Measurements from ENCODE around the gene TTF2. TPM values are rescaled to one million over a fixed set of nuclear protein-coding genes. Genes with fewer than 3 reads are reported as not detected.

The TTF2 gene
- total RNA-seq, 2 donors from 2014 or later, result 11.2 to 11.6 TPM

DNA sequence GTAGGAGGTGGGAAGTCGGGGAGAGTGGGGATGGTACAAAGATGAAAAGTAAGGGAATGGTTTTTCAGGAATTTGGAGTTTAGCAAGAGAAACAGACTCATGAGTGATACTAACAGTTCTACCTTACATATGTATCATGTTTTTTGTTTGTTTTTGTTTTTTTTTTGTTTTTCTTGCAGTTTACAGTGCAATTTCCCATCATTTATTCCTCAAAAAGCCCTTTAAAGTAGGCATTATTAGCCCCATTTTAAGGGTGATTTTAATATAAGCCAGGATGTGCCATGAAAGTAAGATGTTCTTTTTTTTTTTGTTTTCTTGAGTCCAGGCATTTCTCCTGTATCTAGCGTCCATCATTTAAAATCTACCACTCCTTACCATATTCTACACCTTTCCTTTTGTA is 75.2 kb downstream of the TTF2 start:
- no peak for DNase-seq (ENCODE audit: low spot score)
- no peaks in the 10 kb centered on the region for H3K9me3 ChIP-seq
- H3K4me3 ChIP-seq, result no peak overlapping the region
- H3K27ac ChIP-seq, result no peak overlapping the region
- no peaks in the 10 kb centered on the region for H3K36me3 ChIP-seq
- no peaks in the 10 kb centered on the region for H3K27me3 ChIP-seq (replicated peaks; ENCODE audit: insufficient read depth)
- 84% methylated on average over 2 of the region's 2 CpGs for WGBS
- H3K4me1 ChIP-seq (replicated peaks), result no peaks in the 10 kb centered on the region
- intact Hi-C loops (cut with DNase I), result loop anchor here (10.0 kb wide), 1 partner anchor 411 kb away; no protein-coding TSS in a partner anchor
- TF ChIP-seq POLR2AphosphoS5 (IDR thresholded peaks at IDR 0.05) (no peak), POLR2A (IDR thresholded peaks at IDR 0.05) (no peak)
- TF ChIP-seq, protein P1, sequence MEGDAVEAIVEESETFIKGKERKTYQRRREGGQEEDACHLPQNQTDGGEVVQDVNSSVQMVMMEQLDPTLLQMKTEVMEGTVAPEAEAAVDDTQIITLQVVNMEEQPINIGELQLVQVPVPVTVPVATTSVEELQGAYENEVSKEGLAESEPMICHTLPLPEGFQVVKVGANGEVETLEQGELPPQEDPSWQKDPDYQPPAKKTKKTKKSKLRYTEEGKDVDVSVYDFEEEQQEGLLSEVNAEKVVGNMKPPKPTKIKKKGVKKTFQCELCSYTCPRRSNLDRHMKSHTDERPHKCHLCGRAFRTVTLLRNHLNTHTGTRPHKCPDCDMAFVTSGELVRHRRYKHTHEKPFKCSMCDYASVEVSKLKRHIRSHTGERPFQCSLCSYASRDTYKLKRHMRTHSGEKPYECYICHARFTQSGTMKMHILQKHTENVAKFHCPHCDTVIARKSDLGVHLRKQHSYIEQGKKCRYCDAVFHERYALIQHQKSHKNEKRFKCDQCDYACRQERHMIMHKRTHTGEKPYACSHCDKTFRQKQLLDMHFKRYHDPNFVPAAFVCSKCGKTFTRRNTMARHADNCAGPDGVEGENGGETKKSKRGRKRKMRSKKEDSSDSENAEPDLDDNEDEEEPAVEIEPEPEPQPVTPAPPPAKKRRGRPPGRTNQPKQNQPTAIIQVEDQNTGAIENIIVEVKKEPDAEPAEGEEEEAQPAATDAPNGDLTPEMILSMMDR (IDR thresholded peaks at IDR 0.05), result no peak

DNA sequence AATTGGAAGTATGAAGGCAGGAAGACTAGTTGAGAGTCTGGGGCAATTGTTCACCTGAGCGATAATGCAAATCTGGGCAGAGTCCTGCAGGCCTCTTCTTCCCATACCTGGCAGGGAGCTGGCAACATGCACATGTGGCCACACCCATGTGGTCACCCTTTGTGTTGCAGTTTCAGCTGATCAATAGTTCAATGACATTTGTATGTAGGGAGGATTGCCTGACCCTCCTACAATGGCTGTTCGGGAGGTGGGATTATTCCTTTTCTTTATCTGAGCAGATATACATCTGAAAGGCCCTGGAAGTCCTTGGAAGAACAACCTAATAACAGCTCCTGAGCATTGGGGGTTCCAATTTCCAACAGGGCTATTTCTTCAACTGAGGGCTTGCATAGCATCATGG is 76.6 kb downstream of the TTF2 start:
- TF ChIP-seq POLR2A (IDR thresholded peaks at IDR 0.05), result no peak
- TF ChIP-seq, protein P1 (IDR thresholded peaks at IDR 0.05), result no peak
- TF ChIP-seq POLR2AphosphoS5 (IDR thresholded peaks at IDR 0.05), result no peak
- no peak overlapping the region for H3K27ac ChIP-seq
- DNase-seq (ENCODE audit: low spot score), result no peak
- intact Hi-C loops (cut with DNase I), result loop anchor here (10.0 kb wide), 1 partner anchor 412 kb away; no protein-coding TSS in a partner anchor
- H3K36me3 ChIP-seq, result no peaks in the 10 kb centered on the region
- H3K4me1 ChIP-seq (replicated peaks), result no peaks in the 10 kb centered on the region
- H3K9me3 ChIP-seq, result no peaks in the 10 kb centered on the region
- H3K27me3 ChIP-seq (replicated peaks; ENCODE audit: insufficient read depth), result no peaks in the 10 kb centered on the region
- no peak overlapping the region for H3K4me3 ChIP-seq
- 73% methylated on average over 2 of the region's 2 CpGs for WGBS

DNA sequence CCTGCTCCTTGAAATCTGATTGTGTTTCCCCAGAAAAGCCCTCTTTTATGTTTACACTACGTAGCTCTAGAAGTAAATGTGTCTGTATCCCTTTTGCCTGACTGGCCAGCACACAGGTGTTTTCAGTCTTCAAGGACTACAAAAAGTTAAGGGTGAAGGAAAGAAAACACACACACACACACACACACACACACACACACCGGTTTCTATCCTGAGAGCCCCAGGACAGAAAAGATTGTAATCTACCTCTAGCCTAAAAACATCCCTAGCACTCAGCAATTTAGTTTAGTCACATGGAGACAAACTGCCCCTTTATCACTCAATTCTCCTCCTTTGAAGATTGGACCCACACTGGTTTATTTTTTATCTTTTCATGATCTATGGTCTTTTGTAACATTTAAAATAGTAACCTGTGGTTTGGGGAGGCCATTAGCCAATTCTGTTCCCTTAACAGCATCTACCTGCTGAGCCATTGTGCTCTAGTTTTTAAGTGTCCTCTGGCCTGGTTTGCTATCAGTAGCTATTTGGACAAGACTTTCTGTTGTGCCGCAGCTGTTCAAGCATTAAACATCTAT is 77.2 kb downstream of the TTF2 start:
- Histone ChIP-seq H3K9me3 (no peaks in the 10 kb centered on the region), H3K4me1 (replicated peaks) (no peaks in the 10 kb centered on the region), H3K4me3 (no peak overlapping the region), H3K27me3 (replicated peaks; ENCODE audit: insufficient read depth) (no peaks in the 10 kb centered on the region), H3K36me3 (no peaks in the 10 kb centered on the region), H3K27ac (no peak overlapping the region)
- no peak for DNase-seq (ENCODE audit: low spot score)
- intact Hi-C loops (cut with DNase I), result loop anchor here (10.0 kb wide), 1 partner anchor 413 kb away; no protein-coding TSS in a partner anchor
- no peak for TF ChIP-seq POLR2A (IDR thresholded peaks at IDR 0.05)
- TF ChIP-seq, protein P1 (IDR thresholded peaks at IDR 0.05), result no peak
- TF ChIP-seq POLR2AphosphoS5 (IDR thresholded peaks at IDR 0.05), result no peak
- 62% methylated on average over 3 of the region's 3 CpGs for WGBS

DNA sequence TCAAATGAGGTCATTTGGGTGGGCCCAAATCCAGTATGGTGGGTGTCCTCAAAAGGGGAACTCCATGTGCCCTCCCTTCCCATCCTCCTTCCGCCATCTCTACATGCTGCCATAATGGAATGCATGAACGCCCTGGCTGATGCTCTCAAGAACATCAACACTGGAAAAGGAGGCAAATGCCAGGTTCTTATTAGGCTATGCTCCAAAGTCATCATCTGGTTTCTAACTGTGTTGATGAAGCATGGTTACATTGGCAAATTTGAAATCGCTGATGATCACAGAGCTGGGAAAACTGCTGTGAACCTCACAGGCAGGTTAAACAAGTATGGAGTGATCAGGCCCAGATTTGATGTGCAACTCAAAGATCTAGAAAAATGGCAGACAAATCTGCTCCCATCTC is 78.0 kb downstream of the TTF2 start:
- no peaks in the 10 kb centered on the region for H3K4me1 ChIP-seq (replicated peaks)
- intact Hi-C loops (cut with DNase I), result loop anchor here (10.0 kb wide), 1 partner anchor 413 kb away; no protein-coding TSS in a partner anchor
- H3K4me3 ChIP-seq, result no peak overlapping the region
- no peaks in the 10 kb centered on the region for H3K27me3 ChIP-seq (replicated peaks; ENCODE audit: insufficient read depth)
- no peaks in the 10 kb centered on the region for H3K36me3 ChIP-seq
- no peaks in the 10 kb centered on the region for H3K9me3 ChIP-seq
- TF ChIP-seq, protein P1 (IDR thresholded peaks at IDR 0.05), result no peak
- TF ChIP-seq POLR2A (IDR thresholded peaks at IDR 0.05), result no peak
- no peak for TF ChIP-seq POLR2AphosphoS5 (IDR thresholded peaks at IDR 0.05)
- 89% methylated on average over 3 of the region's 3 CpGs for WGBS
- no peak overlapping the region for H3K27ac ChIP-seq
- no peak for DNase-seq (ENCODE audit: low spot score)

DNA sequence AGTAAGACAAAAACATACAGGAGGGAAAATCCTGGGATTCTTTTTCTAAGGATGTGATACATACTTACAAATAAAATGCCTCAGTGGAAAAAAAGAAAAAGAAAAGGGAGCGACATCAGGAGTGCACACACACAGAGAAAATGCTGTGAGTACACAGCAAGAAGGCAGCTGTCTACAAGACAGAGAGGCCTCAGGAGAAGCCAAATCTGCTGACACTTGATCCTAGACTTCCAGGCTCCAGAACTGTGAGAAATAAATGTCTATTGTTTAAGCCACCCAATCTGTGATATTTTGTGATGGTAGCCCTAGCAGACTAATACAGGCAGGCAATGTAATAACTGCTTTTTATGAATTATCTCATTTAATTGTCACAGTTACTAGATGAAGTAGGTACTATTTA is 78.4 kb downstream of the TTF2 start:
- no peak overlapping the region for H3K27ac ChIP-seq
- 89% methylated on average over 1 of the region's 1 CpG for WGBS
- no peaks in the 10 kb centered on the region for H3K4me1 ChIP-seq (replicated peaks)
- H3K27me3 ChIP-seq (replicated peaks; ENCODE audit: insufficient read depth), result no peaks in the 10 kb centered on the region
- intact Hi-C loops (cut with DNase I), result loop anchor here (10.0 kb wide), 1 partner anchor 414 kb away; no protein-coding TSS in a partner anchor
- TF ChIP-seq POLR2AphosphoS5 (IDR thresholded peaks at IDR 0.05) (no peak), POLR2A (IDR thresholded peaks at IDR 0.05) (no peak)
- TF ChIP-seq, protein P1 (IDR thresholded peaks at IDR 0.05), result no peak
- no peaks in the 10 kb centered on the region for H3K9me3 ChIP-seq
- H3K36me3 ChIP-seq, result no peaks in the 10 kb centered on the region
- no peak for DNase-seq (ENCODE audit: low spot score)
- H3K4me3 ChIP-seq, result no peak overlapping the region
